Body of pancreas (tissue), 4 donors: ENCODE measurements around the gene NOXA1. TPM values are rescaled to one million over a fixed set of nuclear protein-coding genes. Genes with fewer than 3 reads are reported as not detected.

ENCODE experiments used
- ATAC-seq: fragments of 150-250 bp; one replicate; pipeline ENCODE4 v1.9.1; 2016
- DNase-seq, 4 donors: peaks; one replicate each; pipeline ENCODE4 v3.0.0-alpha.2; 2019
- H3K27ac ChIP-seq, 4 donors: fragments of 200-600 bp; sonication (generic); 1 replicate in 3 of 4; 2 replicates in 1 of 4; pipeline versions ENCODE4 v1.5.1 to v1.6.1; 2016 to 2019; ENCODE audit warnings: mild to moderate bottlenecking in 1 of 4, mixed read lengths in 1 of 4, moderate library complexity in 1 of 4
- H3K27me3 ChIP-seq, 2 donors: fragments of 200-600 bp; sonication (generic); one replicate each; pipeline ENCODE4 v1.6.0; 2016; ENCODE audit warnings: mild to moderate bottlenecking in 1 of 2
- H3K36me3 ChIP-seq, 2 donors: fragments of 200-600 bp; sonication (generic); replicated peaks in 1 of 2; 2 replicates each; pipeline ENCODE4 v1.5.1; 2016; ENCODE audit warnings: low read depth in 2 of 2; ENCODE audit not compliant: insufficient read depth in 1 of 2
- H3K4me1 ChIP-seq: fragments of 200-600 bp; sonication (generic); one replicate; pipeline ENCODE4 v1.6.0; 2016
- H3K4me3 ChIP-seq, 2 donors: fragments of 200-600 bp; sonication (generic); 1 replicate in 1 of 2; 2 replicates in 1 of 2; pipeline ENCODE4 v1.5.1; 2016 to 2019
- H3K9me3 ChIP-seq, 3 donors: fragments of 200-600 bp; sonication (generic); 1 replicate in 2 of 3; 2 replicates in 1 of 3; pipeline ENCODE4 v1.5.1; 2016
- POLR2A ChIP-seq, 3 donors: fragments of 450-650 bp; IDR thresholded peaks; one replicate each; pipeline ENCODE4 v1.6.1; 2016; ENCODE audit warnings: antibody characterized with exemption in 3 of 3, mild to moderate bottlenecking in 2 of 3
- WGBS, 2 donors: methylation state at CpG; one replicate each; pipeline ENCODE4 v1.1.5; 2017; 5-methylcytosine and 5-hydroxymethylcytosine counted together
- intact Hi-C: fragments of 100-400 bp; cut with DNase I; formaldehyde crosslinking; loops from one replicate; pipeline ENCODE4 v1.15.1; 2023
- total RNA-seq, 2 donors: library from RNA; depleted of rRNA; stranded (reverse); fragments of >200 nt; gene quantifications; one replicate each; pipeline ENCODE4 v1.1.0, GENCODE V29; 2016
- TF ChIP-seq, protein P1 (sequence below), 7 experiments: fragments of 450-650 bp in 4 of 7; fragments of 200-600 bp in 3 of 7; sonication (generic) in 3 of 7; IDR thresholded peaks; one replicate each; pipeline ENCODE4 v1.5.1; 2016 to 2019; ENCODE audit warnings: antibody characterized with exemption in 7 of 7

Gene NOXA1
- total RNA-seq, 2 donors from 2014 or later, result 7.3 to 12.9 TPM

DNA sequence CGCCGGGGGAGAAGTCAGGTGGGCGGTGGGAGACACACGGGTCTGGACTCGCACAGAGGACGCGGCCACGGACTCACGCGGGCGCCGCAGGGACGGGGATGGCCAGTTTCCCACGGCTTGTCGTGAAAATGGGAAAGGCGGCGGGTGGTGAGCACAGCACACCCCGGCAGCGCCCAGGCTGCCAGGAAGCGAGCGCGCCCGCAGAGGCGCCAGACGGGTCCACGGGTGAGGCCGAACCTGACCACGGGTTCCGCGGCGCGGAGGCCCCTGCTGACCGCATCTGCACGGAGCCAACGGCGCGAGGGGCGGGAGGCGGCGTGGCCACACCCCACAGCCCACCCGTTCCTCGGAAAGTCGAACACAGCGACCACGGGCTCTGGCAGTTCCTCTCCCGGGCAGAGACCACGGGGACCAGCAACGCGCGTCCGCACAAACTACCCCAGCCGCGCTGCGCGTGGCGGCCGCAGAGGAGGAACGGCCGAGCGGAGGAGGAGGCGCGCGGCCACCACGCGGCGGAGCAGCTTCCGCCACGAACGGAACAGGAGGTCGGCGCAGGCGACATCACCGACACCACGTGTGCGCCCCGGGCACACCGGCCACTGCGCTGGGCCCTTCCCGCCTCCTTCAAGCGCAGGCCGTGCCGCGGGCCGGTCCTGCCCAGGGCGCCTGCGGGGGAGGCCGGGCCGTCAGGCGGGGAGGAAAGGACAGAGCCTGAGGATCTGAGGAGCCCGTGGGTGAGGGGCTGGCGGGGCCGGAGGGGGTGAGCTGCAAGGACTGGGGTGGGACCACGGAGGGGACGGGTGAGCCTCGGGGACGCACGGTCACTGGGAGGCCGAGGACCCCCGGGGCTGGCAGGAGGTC lies 5.8 kb upstream of the NOXA1 start:
- H3K4me3 ChIP-seq, result no peak overlapping the region
- no peak for TF ChIP-seq POLR2A (IDR thresholded peaks at IDR 0.05)
- TF ChIP-seq, protein P1, sequence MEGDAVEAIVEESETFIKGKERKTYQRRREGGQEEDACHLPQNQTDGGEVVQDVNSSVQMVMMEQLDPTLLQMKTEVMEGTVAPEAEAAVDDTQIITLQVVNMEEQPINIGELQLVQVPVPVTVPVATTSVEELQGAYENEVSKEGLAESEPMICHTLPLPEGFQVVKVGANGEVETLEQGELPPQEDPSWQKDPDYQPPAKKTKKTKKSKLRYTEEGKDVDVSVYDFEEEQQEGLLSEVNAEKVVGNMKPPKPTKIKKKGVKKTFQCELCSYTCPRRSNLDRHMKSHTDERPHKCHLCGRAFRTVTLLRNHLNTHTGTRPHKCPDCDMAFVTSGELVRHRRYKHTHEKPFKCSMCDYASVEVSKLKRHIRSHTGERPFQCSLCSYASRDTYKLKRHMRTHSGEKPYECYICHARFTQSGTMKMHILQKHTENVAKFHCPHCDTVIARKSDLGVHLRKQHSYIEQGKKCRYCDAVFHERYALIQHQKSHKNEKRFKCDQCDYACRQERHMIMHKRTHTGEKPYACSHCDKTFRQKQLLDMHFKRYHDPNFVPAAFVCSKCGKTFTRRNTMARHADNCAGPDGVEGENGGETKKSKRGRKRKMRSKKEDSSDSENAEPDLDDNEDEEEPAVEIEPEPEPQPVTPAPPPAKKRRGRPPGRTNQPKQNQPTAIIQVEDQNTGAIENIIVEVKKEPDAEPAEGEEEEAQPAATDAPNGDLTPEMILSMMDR (IDR thresholded peaks at IDR 0.05), result peak in 1 of 7 experiments; percentile 1
- H3K27ac ChIP-seq, result peak overlapping the region in 2 of 4 donors; percentile 25 to 32
- intact Hi-C loops, result loop anchor here (10.0 kb wide), 1 partner anchor 103 kb away; no protein-coding TSS in a partner anchor
- H3K4me1 ChIP-seq, result peaks cover 12% of the 10 kb centered on the region
- no peaks in the 10 kb centered on the region for H3K27me3 ChIP-seq
- ATAC-seq (peak; percentile 34), DNase-seq (no peak)
- H3K9me3 ChIP-seq, result no peaks in the 10 kb centered on the region
- H3K36me3 ChIP-seq, result no peaks in the 10 kb centered on the region
- WGBS, 2 donors, result 86 to 88% methylated on average over 39 to 97 of the region's 99 CpGs

DNA sequence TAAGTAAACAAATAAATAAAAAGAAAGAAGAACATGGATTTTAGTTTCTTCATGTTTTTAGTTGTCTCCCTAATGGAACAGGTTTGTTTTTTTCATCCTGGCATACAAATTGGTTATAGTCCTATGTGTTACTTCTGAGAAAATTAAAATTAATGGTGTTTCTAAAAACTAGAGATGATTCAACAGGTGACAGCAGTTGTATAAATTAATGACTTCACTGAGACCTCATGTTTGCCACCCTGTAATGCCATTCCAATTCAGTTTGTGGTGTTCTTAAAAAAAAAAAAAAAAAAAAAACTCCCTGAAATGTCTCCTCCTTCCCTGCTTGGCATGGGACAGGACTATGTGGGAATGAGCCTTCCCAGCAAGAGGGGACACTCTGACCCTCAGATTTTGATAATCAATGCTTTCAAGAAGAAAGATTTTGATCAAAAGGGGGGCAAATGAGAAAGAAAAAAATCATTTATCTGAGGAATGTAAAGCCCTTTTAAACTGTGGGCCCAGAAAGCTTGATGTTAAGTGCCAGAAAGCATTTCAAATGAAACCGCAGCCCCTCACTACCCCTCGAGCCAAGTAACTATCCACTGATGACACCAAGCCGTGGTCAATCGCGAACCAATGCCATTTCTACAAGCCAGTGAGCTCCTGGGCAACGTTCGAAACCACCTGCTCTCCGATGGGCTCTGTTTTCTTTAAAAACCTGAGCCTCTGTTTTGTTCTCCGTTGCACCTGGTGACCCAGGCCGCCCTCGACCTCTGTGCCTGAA lies 1.2 kb upstream of the NOXA1 start:
- peak overlapping the region in 3 of 4 donors; percentile 79 to 93 (median 89) for H3K27ac ChIP-seq
- DNase-seq, result no peak

DNA sequence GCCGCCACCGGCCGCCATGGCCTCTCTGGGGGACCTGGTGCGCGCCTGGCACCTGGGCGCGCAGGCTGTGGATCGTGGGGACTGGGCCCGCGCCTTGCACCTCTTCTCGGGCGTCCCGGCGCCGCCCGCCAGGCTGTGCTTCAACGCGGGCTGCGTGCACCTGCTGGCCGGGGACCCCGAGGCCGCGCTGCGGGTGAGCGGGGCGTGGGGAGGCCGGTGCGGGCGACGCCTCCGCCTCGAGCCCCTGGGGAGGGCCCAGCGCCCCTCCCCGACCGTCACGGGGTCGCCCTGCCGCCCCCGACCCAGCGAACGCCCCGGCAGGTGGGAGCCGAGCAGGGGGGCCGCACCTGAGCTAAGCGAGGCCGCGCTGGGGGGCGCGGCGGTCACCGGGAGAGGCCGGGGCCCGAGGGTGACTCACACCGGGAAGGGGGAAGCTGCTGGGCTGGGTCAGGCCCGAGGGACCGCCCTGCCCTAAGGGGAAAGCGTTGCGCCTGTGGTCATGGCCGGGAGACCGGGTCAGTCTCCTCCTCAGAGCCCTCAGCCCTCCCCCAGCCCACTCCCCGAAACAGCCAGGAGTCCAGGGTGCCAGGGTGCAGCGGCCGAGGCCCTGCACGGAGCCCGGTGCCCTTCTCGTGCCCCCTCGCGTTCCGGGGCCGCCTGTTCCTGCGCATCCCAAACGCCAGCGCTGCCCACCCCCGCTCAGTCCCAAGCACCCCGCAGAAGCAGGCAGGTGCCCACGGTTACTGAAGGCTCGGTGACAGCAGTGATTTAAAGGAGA lies 510 bp downstream of the NOXA1 start:
- peak; percentile 64 for ATAC-seq
- Histone ChIP-seq H3K27me3 (no peaks in the 10 kb centered on the region), H3K4me1 (peaks cover 40% of the 10 kb centered on the region), H3K4me3 (peak overlapping the region; percentile 14 to 40), H3K36me3 (no peaks in the 10 kb centered on the region), H3K27ac (peak overlapping the region; percentile 76 to 93 (median 88)), H3K9me3 (no peaks in the 10 kb centered on the region)
- intact Hi-C loops, result no loop called here
- WGBS, 2 donors, result 7 to 9% methylated on average over 22 to 56 of the region's 77 CpGs
- TF ChIP-seq POLR2A (IDR thresholded peaks at IDR 0.05), result peak in 2 of 3 donors; percentile 23 to 25
- TF ChIP-seq, protein P1 (IDR thresholded peaks at IDR 0.05), result no peak
- peak; percentile 57 to 84 (median 68) for DNase-seq

More for the DNA sequence above, 1.2 kb upstream of the NOXA1 start:
- WGBS, 2 donors, result 0% methylated on average over 11 of the region's 11 CpGs
- H3K4me1 ChIP-seq, result peaks cover 40% of the 10 kb centered on the region
- no peaks in the 10 kb centered on the region for H3K27me3 ChIP-seq
- TF ChIP-seq, protein P1 (IDR thresholded peaks at IDR 0.05), result no peak
- no peak for TF ChIP-seq POLR2A (IDR thresholded peaks at IDR 0.05)
- no peaks in the 10 kb centered on the region for H3K9me3 ChIP-seq
- peak overlapping the region; percentile 77 to 93 for H3K4me3 ChIP-seq
- intact Hi-C loops, result no loop called here
- H3K36me3 ChIP-seq, result no peaks in the 10 kb centered on the region
- ATAC-seq, result no peak

- TF ChIP-seq, protein P1 (IDR thresholded peaks at IDR 0.05), result no peak
- TF ChIP-seq POLR2A (IDR thresholded peaks at IDR 0.05), result no peak
- Histone ChIP-seq H3K27me3 (no peaks in the 10 kb centered on the region), H3K36me3 (no peaks in the 10 kb centered on the region), H3K4me1 (peaks cover 40% of the 10 kb centered on the region), H3K9me3 (no peaks in the 10 kb centered on the region), H3K4me3 (no peak overlapping the region), H3K27ac (peak overlapping the region in 3 of 4 donors; percentile 41 to 48 (median 44))
- peak in 3 of 4 donors; percentile 35 to 53 (median 38) for DNase-seq
- no peak for ATAC-seq
- intact Hi-C loops, result no loop called here
- WGBS, 2 donors, result 57 to 60% methylated on average over 17 to 18 of the region's 18 CpGs
Observed at GRCh38 chr9:137426018-137426681, 3.0 kb downstream of the NOXA1 start.
